Thyroid gland (tissue), 4 donors: ENCODE data around the gene VCPKMT. TPM values are rescaled to one million over a fixed set of nuclear protein-coding genes. Genes with fewer than 3 reads are reported as not detected.

Experiments
- DNase-seq, 2 donors: peaks; one replicate each; pipeline ENCODE4 v3.0.0-alpha.2; 2019
- H3K27ac ChIP-seq, 3 donors: fragments of 200-600 bp; sonication (generic); 1 replicate in 2 of 3; 2 replicates in 1 of 3; pipeline ENCODE4 v1.5.1; 2016 to 2019; ENCODE audit warnings: mild to moderate bottlenecking in 1 of 3, moderate library complexity in 1 of 3
- H3K27me3 ChIP-seq: fragments of 200-600 bp; sonication (generic); one replicate; pipeline ENCODE4 v1.5.1; 2019
- H3K36me3 ChIP-seq, 2 donors: fragments of 200-600 bp; sonication (generic); one replicate each; pipeline ENCODE4 v1.5.1; 2016 to 2019
- H3K4me1 ChIP-seq, 2 donors: fragments of 200-600 bp; sonication (generic); one replicate each; pipeline ENCODE4 v1.5.1; 2017 to 2019
- H3K4me3 ChIP-seq, 3 donors: fragments of 200-600 bp; sonication (generic); replicated peaks in 1 of 3; 1 replicate in 2 of 3; 2 replicates in 1 of 3; pipeline ENCODE4 v1.5.1; 2016; ENCODE audit warnings: mild to moderate bottlenecking in 1 of 3
- H3K9me3 ChIP-seq: fragments of 200-600 bp; sonication (generic); one replicate; pipeline ENCODE4 v1.5.1; 2017
- CTCF ChIP-seq, 6 experiments: fragments of 200-600 bp in 3 of 6; fragments of 450-650 bp in 3 of 6; sonication (generic) in 3 of 6; IDR thresholded peaks; one replicate each; pipeline ENCODE4 v1.5.1; 2016 to 2019; ENCODE audit warnings: antibody characterized with exemption in 6 of 6, mild to moderate bottlenecking in 2 of 6, inconsistent platforms in 1 of 6, moderate library complexity in 1 of 6
- POLR2A ChIP-seq, 2 donors: fragments of 450-650 bp; IDR thresholded peaks; one replicate each; pipeline ENCODE4 v1.6.1; 2017; ENCODE audit warnings: antibody characterized with exemption in 2 of 2, mild to moderate bottlenecking in 2 of 2, moderate library complexity in 1 of 2
- WGBS, 2 donors: methylation state at CpG; one replicate each; pipeline ENCODE4 v1.1.5; 2017; 5-methylcytosine and 5-hydroxymethylcytosine counted together
- intact Hi-C: fragments of 100-400 bp; cut with DNase I; formaldehyde crosslinking; loops from one replicate; pipeline ENCODE4 v1.15.1; 2023
- total RNA-seq, 4 donors: library from RNA; depleted of rRNA; stranded (reverse); fragments of >200 nt; gene quantifications; one replicate each; pipeline ENCODE4 v1.2.3, GENCODE V29; 2016

Gene VCPKMT
- total RNA-seq, 4 donors from 2014 or later, result 4.5 to 16.0 (median 12.3) TPM

- Histone ChIP-seq H3K9me3 (no peaks in the 10 kb centered on the region), H3K36me3 (peaks cover 22 to 42% of the 10 kb centered on the region in 2 donors), H3K27ac (no peak overlapping the region), H3K27me3 (no peaks in the 10 kb centered on the region), H3K4me1 (peaks cover 5 to 19% of the 10 kb centered on the region in 2 donors), H3K4me3 (no peak overlapping the region)
- 81 to 83% methylated on average over 4 of the region's 4 CpGs for WGBS, 2 donors
- no peak for TF ChIP-seq CTCF (IDR thresholded peaks at IDR 0.05)
- no peak for TF ChIP-seq POLR2A (IDR thresholded peaks at IDR 0.05)
- intact Hi-C loops, result no loop called here
- no peak for DNase-seq
Observed at GRCh38 chr14:50113381-50114035, 2.9 kb downstream of the VCPKMT start.

GRCh38 chr14:50110323-50111037 is 5.9 kb downstream of the VCPKMT start:
- intact Hi-C loops, result no loop called here
- WGBS, 2 donors, result 93 to 94% methylated on average over 4 of the region's 4 CpGs
- Histone ChIP-seq H3K36me3 (peaks cover 19 to 42% of the 10 kb centered on the region in 2 donors), H3K4me1 (peaks cover 0 to 10% of the 10 kb centered on the region in 2 donors), H3K4me3 (no peak overlapping the region), H3K27me3 (no peaks in the 10 kb centered on the region), H3K9me3 (no peaks in the 10 kb centered on the region), H3K27ac (no peak overlapping the region)
- no peak for TF ChIP-seq POLR2A (IDR thresholded peaks at IDR 0.05)
- TF ChIP-seq CTCF (IDR thresholded peaks at IDR 0.05), result no peak
- no peak for DNase-seq

- Histone ChIP-seq H3K9me3 (no peaks in the 10 kb centered on the region), H3K4me3 (no peak overlapping the region), H3K27ac (peak overlapping the region in 1 of 3 donors; percentile 82), H3K27me3 (no peaks in the 10 kb centered on the region), H3K36me3 (peaks cover 19 to 38% of the 10 kb centered on the region in 2 donors), H3K4me1 (peaks cover 0 to under 1% of the 10 kb centered on the region in 2 donors)
- no peak for DNase-seq
- 77 to 87% methylated on average over 6 of the region's 6 CpGs for WGBS, 2 donors
- TF ChIP-seq CTCF (IDR thresholded peaks at IDR 0.05), result no peak
- no peak for TF ChIP-seq POLR2A (IDR thresholded peaks at IDR 0.05)
- intact Hi-C loops, result loop anchor here (5.0 kb wide), 1 partner anchor 232 kb away; no protein-coding TSS in a partner anchor
Observed at GRCh38 chr14:50109342-50109741, 7.0 kb downstream of the VCPKMT start.

- 45 to 57% methylated on average over 2 of the region's 2 CpGs for WGBS, 2 donors
- intact Hi-C loops, result loop anchor here (5.0 kb wide), 1 partner anchor 231 kb away; no protein-coding TSS in a partner anchor
- Histone ChIP-seq H3K9me3 (no peaks in the 10 kb centered on the region), H3K27ac (peak overlapping the region in 2 of 3 donors; percentile 51 to 82), H3K27me3 (no peaks in the 10 kb centered on the region), H3K36me3 (peaks cover 19 to 30% of the 10 kb centered on the region in 2 donors), H3K4me1 (no peaks in the 10 kb centered on the region), H3K4me3 (no peak overlapping the region)
- DNase-seq, result peak; percentile 80 to 86
- TF ChIP-seq POLR2A (IDR thresholded peaks at IDR 0.05) (no peak), CTCF (IDR thresholded peaks at IDR 0.05) (no peak)
Observed at GRCh38 chr14:50107850-50108249, 8.5 kb downstream of the VCPKMT start.

- intact Hi-C loops, result loop anchor here (5.0 kb wide), 1 partner anchor 229 kb away; no protein-coding TSS in a partner anchor
- 83 to 85% methylated on average over 4 of the region's 4 CpGs for WGBS, 2 donors
- no peak overlapping the region for H3K4me3 ChIP-seq
Observed at GRCh38 chr14:50106178-50106577, 10.2 kb downstream of the VCPKMT start.

More at GRCh38 chr14:50106178-50106577, 10.2 kb downstream of the VCPKMT start:
- no peak overlapping the region for H3K27ac ChIP-seq
- TF ChIP-seq POLR2A (IDR thresholded peaks at IDR 0.05) (no peak), CTCF (IDR thresholded peaks at IDR 0.05) (no peak)
- H3K4me1 ChIP-seq, result no peaks in the 10 kb centered on the region
- peaks cover 12 to 17% of the 10 kb centered on the region in 2 donors for H3K36me3 ChIP-seq
- no peaks in the 10 kb centered on the region for H3K27me3 ChIP-seq
- no peaks in the 10 kb centered on the region for H3K9me3 ChIP-seq
- DNase-seq, result no peak
